ENCODE measurements around the gene NELL1. TPM values are rescaled to one million over a fixed set of nuclear protein-coding genes. Genes with fewer than 3 reads are reported as not detected.

Gene NELL1
- polyA plus RNA-seq, 1 of the 3 experiments (the other 2 are of a cell fraction): not detected

DNA sequence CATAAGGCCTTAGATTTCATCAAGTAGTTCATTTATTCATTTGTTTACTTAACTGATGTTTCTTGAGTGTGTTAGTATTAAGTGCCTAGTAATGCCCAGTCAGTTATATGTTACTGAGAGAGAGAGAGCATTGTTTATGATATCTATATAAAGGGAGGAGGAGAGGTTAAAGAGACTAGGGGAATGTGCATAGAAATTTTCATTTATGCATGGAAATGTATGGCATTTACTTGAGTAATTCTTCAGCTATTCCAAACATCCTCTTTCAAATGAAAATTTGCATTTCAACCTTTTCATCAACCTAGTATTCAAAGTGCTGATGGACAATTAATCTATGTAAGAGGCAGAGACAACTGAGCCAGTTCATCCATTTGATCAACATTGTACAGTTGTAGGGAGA, 199.7 kb downstream of the NELL1 start (continued):
- TF ChIP-seq CTCF (IDR thresholded peaks at IDR 0.05): no peak
- no peak for TF ChIP-seq SIN3A (IDR thresholded peaks at IDR 0.05; ENCODE audit: borderline replicate concordance, low read depth, low read length)
- no peak for TF ChIP-seq EP300 (IDR thresholded peaks at IDR 0.05; ENCODE audit: borderline replicate concordance in 1 of 2, low read depth in 1 of 2, low read length in 1 of 2)

- 10% methylated on average over 3 of the region's 3 CpGs for WGBS (ENCODE audit: low lambda C conversion rate)
- Histone ChIP-seq H2AFZ (ENCODE audit: low read depth) (no peak overlapping the region), H3K27me3 (ENCODE audit: insufficient read depth) (no peaks in the 10 kb centered on the region), H3K4me1 (ENCODE audit: control insufficient read depth in 1 of 2, insufficient read depth in 2 of 2, low read depth in 1 of 2, low read length in 1 of 2) (peaks cover 0 to 2% of the 10 kb centered on the region in 2 experiments; a peak in 1 of 4 replicates), H3F3A (replicated peaks; ENCODE audit: insufficient read depth) (no peaks in the 10 kb centered on the region), H3K9me3 (no peaks in the 10 kb centered on the region), H3K27ac (ENCODE audit: low read depth in 2 of 2, low read length in 1 of 2) (no peak overlapping the region), H4K20me1 (ENCODE audit: insufficient read depth) (no peaks in the 10 kb centered on the region), H3K36me3 (replicated peaks in 1 of 2; ENCODE audit: control insufficient read depth in 1 of 2, insufficient read depth in 2 of 2, low read length in 1 of 2) (no peaks in the 10 kb centered on the region), H3K4me2 (no peak overlapping the region), H3K79me2 (ENCODE audit: insufficient read depth) (no peaks in the 10 kb centered on the region), H3K4me3 (ENCODE audit: low read depth in 2 of 2, low read length in 1 of 2) (no peak overlapping the region; a peak in 1 of 4 replicates), H3K9ac (no peak overlapping the region), H3K9me2 (no peaks in the 10 kb centered on the region)
- TF ChIP-seq SMC3 (IDR thresholded peaks at IDR 0.05; ENCODE audit: low read depth, low read length): peak; percentile 28; the same call in 1 of the 2 replicates
- TF ChIP-seq CTCF (IDR thresholded peaks at IDR 0.05): peak; percentile 23; the same call in 1 of the 2 replicates
- TF ChIP-seq RAD21 (IDR thresholded peaks at IDR 0.05; ENCODE audit: low read length): peak; percentile 68
- no peak for TF ChIP-seq FOSL2 (IDR thresholded peaks at IDR 0.05; ENCODE audit: borderline replicate concordance, low read depth)
- DNase-seq: peak; percentile 64
- CTCF ChIA-PET: interaction anchor here (0.6 to 5.2 kb wide), 13 partner anchors 9 to 1179 kb away, joined by 3 to 28 read pairs (median 3); no protein-coding TSS in a partner anchor
- POLR2A ChIA-PET: no interaction called here
These were observed 203.7 kb downstream of the NELL1 start for GRCh38 chr11:20873054-20873453.

DNA sequence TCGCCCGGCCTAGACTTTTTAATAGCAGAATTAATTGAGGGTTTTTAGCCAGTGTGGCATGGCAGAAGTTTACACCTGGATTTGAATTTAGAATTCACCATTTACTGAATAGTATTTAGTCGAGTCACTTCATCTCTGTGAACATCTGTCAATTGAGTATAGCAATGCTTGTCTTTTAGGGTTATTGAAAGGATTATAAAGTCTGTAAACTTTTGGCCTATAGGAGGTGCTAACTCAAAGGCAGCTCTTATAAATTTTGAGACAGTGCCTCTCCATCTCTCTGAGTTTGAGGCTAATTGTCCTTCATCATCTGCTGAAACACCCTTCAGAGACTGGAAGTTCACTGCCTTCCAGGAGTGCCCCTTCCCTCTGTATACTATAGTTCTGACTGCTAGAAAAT, 205.0 kb downstream of the NELL1 start:
- ChIA-PET POLR2A (no interaction called here), CTCF (interaction anchor here (1.0 to 5.2 kb wide), 5 partner anchors 9 to 637 kb away, joined by 3 to 28 read pairs (median 6); no protein-coding TSS in a partner anchor)
- Histone ChIP-seq H3K27ac (ENCODE audit: low read depth in 2 of 2, low read length in 1 of 2) (no peak overlapping the region; a peak in 1 of 4 replicates), H3K27me3 (ENCODE audit: insufficient read depth) (no peaks in the 10 kb centered on the region), H2AFZ (ENCODE audit: low read depth) (no peak overlapping the region), H3K36me3 (replicated peaks in 1 of 2; ENCODE audit: control insufficient read depth in 1 of 2, insufficient read depth in 2 of 2, low read length in 1 of 2) (no peaks in the 10 kb centered on the region), H3K4me1 (ENCODE audit: control insufficient read depth in 1 of 2, insufficient read depth in 2 of 2, low read depth in 1 of 2, low read length in 1 of 2) (peaks cover 0 to 6% of the 10 kb centered on the region in 2 experiments; a peak in 1 of 4 replicates), H3K9me2 (no peaks in the 10 kb centered on the region), H3F3A (replicated peaks; ENCODE audit: insufficient read depth) (no peaks in the 10 kb centered on the region), H4K20me1 (ENCODE audit: insufficient read depth) (no peaks in the 10 kb centered on the region), H3K4me3 (ENCODE audit: low read depth in 2 of 2, low read length in 1 of 2) (no peak overlapping the region), H3K79me2 (ENCODE audit: insufficient read depth) (no peaks in the 10 kb centered on the region), H3K4me2 (no peak overlapping the region), H3K9ac (no peak overlapping the region), H3K9me3 (no peaks in the 10 kb centered on the region)
- DNase-seq: no peak
- no peak for TF ChIP-seq USF2 (IDR thresholded peaks at IDR 0.05; ENCODE audit: borderline replicate concordance, low read depth, low read length)
- no peak for TF ChIP-seq RFX5 (IDR thresholded peaks at IDR 0.05; ENCODE audit: low read length)
- TF ChIP-seq SMC3 (IDR thresholded peaks at IDR 0.05; ENCODE audit: low read depth, low read length): no peak
- no peak for TF ChIP-seq MXI1 (IDR thresholded peaks at IDR 0.05; ENCODE audit: low read depth, low read length)
- TF ChIP-seq NRF1 (IDR thresholded peaks at IDR 0.05; ENCODE audit: low read depth, low read length): no peak
- no peak for TF ChIP-seq PBX3 (IDR thresholded peaks at IDR 0.05)
- TF ChIP-seq YY1 (IDR thresholded peaks at IDR 0.05; ENCODE audit: low read depth): no peak
- no peak for TF ChIP-seq EP300 (IDR thresholded peaks at IDR 0.05; ENCODE audit: borderline replicate concordance in 1 of 2, low read depth in 1 of 2, low read length in 1 of 2)
- TF ChIP-seq FOXJ3 (CRISPR knock-in tag; IDR thresholded peaks at IDR 0.05): no peak
- no peak for TF ChIP-seq ZBTB33 (IDR thresholded peaks at IDR 0.05; ENCODE audit: borderline replicate concordance, low read depth)
- no peak for TF ChIP-seq TCF12 (IDR thresholded peaks at IDR 0.05)
- TF ChIP-seq SIN3A (IDR thresholded peaks at IDR 0.05; ENCODE audit: borderline replicate concordance, low read depth, low read length): no peak
- no peak for TF ChIP-seq MEF2A (IDR thresholded peaks at IDR 0.05; ENCODE audit: borderline replicate concordance, low read depth)
- WGBS (ENCODE audit: low lambda C conversion rate): 46% methylated on average over 3 of the region's 3 CpGs
